Neural progenitor cell (in vitro differentiated cells): ENCODE results near the gene PPARGC1A. TPM values are rescaled to one million over a fixed set of nuclear protein-coding genes. Genes with fewer than 3 reads are reported as not detected.

ENCODE experiments used
- DNase-seq: peaks from one replicate; pipeline ENCODE4 v3.0.0-alpha.2; 2016; ENCODE audit warnings: low spot score
- H2AFZ ChIP-seq: fragments of 200-600 bp; sonication (generic); replicated peaks from 2 replicates; pipeline ENCODE4 v1.6.1; 2016; ENCODE audit warnings: antibody characterized with exemption
- H3F3A ChIP-seq: fragments of 200-600 bp; sonication (generic); 2 replicates; pipeline ENCODE4 v1.6.1; 2016; ENCODE audit warnings: antibody characterized with exemption, low read depth
- H3K27ac ChIP-seq: fragments of 200-600 bp; sonication (generic); 2 replicates; pipeline ENCODE4 v1.5.1; 2016; ENCODE audit warnings: mild to moderate bottlenecking
- H3K27me3 ChIP-seq: fragments of 200-600 bp; sonication (generic); 2 replicates; pipeline ENCODE4 v1.6.1; 2016; ENCODE audit warnings: mild to moderate bottlenecking, moderate library complexity
- H3K36me3 ChIP-seq: fragments of 200-600 bp; sonication (generic); 2 replicates; pipeline ENCODE4 v1.5.1; 2016
- H3K4me1 ChIP-seq: fragments of 200-600 bp; sonication (generic); 2 replicates; pipeline ENCODE4 v1.6.1; 2016; ENCODE audit warnings: mixed run types
- H3K4me2 ChIP-seq: fragments of 200-600 bp; sonication (generic); 2 replicates; pipeline ENCODE4 v1.6.1; 2016
- H3K4me3 ChIP-seq: fragments of 200-600 bp; sonication (generic); 2 replicates; pipeline ENCODE4 v1.5.1; 2016
- H3K79me2 ChIP-seq: fragments of 200-600 bp; sonication (generic); 2 replicates; pipeline ENCODE4 v1.6.1; 2016; ENCODE audit warnings: low read depth
- H3K9ac ChIP-seq: fragments of 200-600 bp; sonication (generic); 2 replicates; pipeline ENCODE4 v1.6.1; 2016
- H3K9me3 ChIP-seq: fragments of 200-600 bp; sonication (generic); 2 replicates; pipeline ENCODE4 v1.5.1; 2016; ENCODE audit warnings: low read depth
- H4K20me1 ChIP-seq: fragments of 200-600 bp; sonication (generic); 2 replicates; pipeline ENCODE4 v1.6.1; 2016; ENCODE audit warnings: low read depth
- H3K27ac Mint-ChIP-seq: 3 replicates; pipeline ENCODE4 v1.8.0; 2021; ENCODE audit warnings: mixed read lengths
- H3K27me3 Mint-ChIP-seq: 2 replicates; pipeline ENCODE4 v1.8.0; 2022; ENCODE audit warnings: low read depth, mild to moderate bottlenecking, inconsistent platforms, moderate library complexity, mixed read lengths; ENCODE audit not compliant: insufficient read depth
- H3K36me3 Mint-ChIP-seq: 3 replicates; pipeline ENCODE4 v1.8.0; 2021; ENCODE audit warnings: mixed read lengths
- H3K4me1 Mint-ChIP-seq: 3 replicates; pipeline ENCODE4 v1.8.0; 2021; ENCODE audit warnings: mixed read lengths
- H3K4me3 Mint-ChIP-seq: 3 replicates; pipeline ENCODE4 v1.8.0; 2021; ENCODE audit warnings: mild to moderate bottlenecking, moderate library complexity, mixed read lengths
- H3K9me3 Mint-ChIP-seq: 3 replicates; pipeline ENCODE4 v1.8.0; 2020; ENCODE audit warnings: mixed read lengths
- CTCF ChIP-seq: fragments of 200-600 bp; sonication (generic); IDR thresholded peaks from 2 replicates; pipeline ENCODE4 v1.5.1; 2017; ENCODE audit warnings: antibody characterized with exemption, mild to moderate bottlenecking
- EZH2 ChIP-seq: fragments of 200-600 bp; sonication (generic); IDR thresholded peaks from 2 replicates; pipeline ENCODE4 v1.6.1; 2017; ENCODE audit warnings: antibody characterized with exemption, mild to moderate bottlenecking, moderate library complexity
- EZH2phosphoT487 ChIP-seq: fragments of 200-600 bp; sonication (generic); IDR thresholded peaks from 2 replicates; pipeline ENCODE4 v1.6.1; 2017; ENCODE audit warnings: antibody characterized with exemption
- total RNA-seq: library from RNA; depleted of rRNA; stranded (reverse); fragments of >200 nt; gene quantifications from 2 replicates; pipeline ENCODE4 v1.2.3, GENCODE V29; 2015; ENCODE audit warnings: low replicate concordance

The PPARGC1A gene
- total RNA-seq, 1 donor from 2014 or later, result 6.6 TPM

GRCh38 chr4:23906839-23907238, 17.0 kb upstream of the PPARGC1A start:
- no peak overlapping the region for H3K9ac ChIP-seq
- no peaks in the 10 kb centered on the region for H3K36me3 ChIP-seq
- no peaks in the 10 kb centered on the region for H3K36me3 Mint-ChIP-seq
- H3K4me3 Mint-ChIP-seq, result no peak overlapping the region
- no peaks in the 10 kb centered on the region for H3K79me2 ChIP-seq
- H3K9me3 ChIP-seq, result no peaks in the 10 kb centered on the region
- no peak overlapping the region for H2AFZ ChIP-seq
- no peaks in the 10 kb centered on the region for H3K27me3 ChIP-seq
- H3K27me3 Mint-ChIP-seq, result no peaks in the 10 kb centered on the region
- H4K20me1 ChIP-seq, result no peaks in the 10 kb centered on the region
- H3F3A ChIP-seq, result no peaks in the 10 kb centered on the region
- H3K27ac Mint-ChIP-seq, result no peak overlapping the region
- no peaks in the 10 kb centered on the region for H3K9me3 Mint-ChIP-seq
- H3K4me1 ChIP-seq, result no peaks in the 10 kb centered on the region
- H3K4me3 ChIP-seq, result no peak overlapping the region
- DNase-seq, result no peak
- peaks cover 14% of the 10 kb centered on the region for H3K4me1 Mint-ChIP-seq
- no peak overlapping the region for H3K4me2 ChIP-seq
- TF ChIP-seq EZH2phosphoT487, result no peak
- TF ChIP-seq EZH2, result no peak
- TF ChIP-seq CTCF, result no peak
- H3K27ac ChIP-seq, result no peak overlapping the region

GRCh38 chr4:23904639-23905071, 14.8 kb upstream of the PPARGC1A start:
- no peak overlapping the region for H3K4me3 Mint-ChIP-seq

GRCh38 chr4:23903859-23904438, 14.1 kb upstream of the PPARGC1A start:
- Histone ChIP-seq H3K9me3 (no peaks in the 10 kb centered on the region), H2AFZ (no peak overlapping the region), H3K36me3 (no peaks in the 10 kb centered on the region), H3F3A (no peaks in the 10 kb centered on the region), H4K20me1 (no peaks in the 10 kb centered on the region), H3K27me3 (no peaks in the 10 kb centered on the region), H3K4me3 (no peak overlapping the region), H3K27ac (no peak overlapping the region), H3K9ac (no peak overlapping the region), H3K4me1 (no peaks in the 10 kb centered on the region), H3K4me2 (no peak overlapping the region), H3K79me2 (no peaks in the 10 kb centered on the region)
- DNase-seq, result no peak
- H3K36me3 Mint-ChIP-seq, result no peaks in the 10 kb centered on the region
- no peak overlapping the region for H3K4me3 Mint-ChIP-seq
- H3K27me3 Mint-ChIP-seq, result no peaks in the 10 kb centered on the region
- no peak overlapping the region for H3K27ac Mint-ChIP-seq
- TF ChIP-seq EZH2phosphoT487 (no peak), CTCF (no peak), EZH2 (no peak)
- H3K4me1 Mint-ChIP-seq, result peaks cover 14% of the 10 kb centered on the region
- H3K9me3 Mint-ChIP-seq, result no peaks in the 10 kb centered on the region

More at GRCh38 chr4:23904639-23905071, 14.8 kb upstream of the PPARGC1A start:
- H3K36me3 Mint-ChIP-seq, result no peaks in the 10 kb centered on the region
- no peak overlapping the region for H3K27ac ChIP-seq
- H3K9me3 Mint-ChIP-seq, result no peaks in the 10 kb centered on the region
- H3K27me3 ChIP-seq, result no peaks in the 10 kb centered on the region
- no peak for TF ChIP-seq CTCF
- no peak for TF ChIP-seq EZH2
- TF ChIP-seq EZH2phosphoT487, result no peak
- no peaks in the 10 kb centered on the region for H3K36me3 ChIP-seq
- H3K9me3 ChIP-seq, result no peaks in the 10 kb centered on the region
- no peak for DNase-seq
- H3K4me3 ChIP-seq, result no peak overlapping the region
- H3K27me3 Mint-ChIP-seq, result no peaks in the 10 kb centered on the region
- no peaks in the 10 kb centered on the region for H3F3A ChIP-seq
- H2AFZ ChIP-seq, result no peak overlapping the region
- H4K20me1 ChIP-seq, result no peaks in the 10 kb centered on the region
- no peak overlapping the region for H3K4me2 ChIP-seq
- H3K79me2 ChIP-seq, result no peaks in the 10 kb centered on the region
- H3K27ac Mint-ChIP-seq, result no peak overlapping the region
- H3K4me1 Mint-ChIP-seq, result peaks cover 14% of the 10 kb centered on the region
- no peaks in the 10 kb centered on the region for H3K4me1 ChIP-seq
- no peak overlapping the region for H3K9ac ChIP-seq
